Osteoblast (primary cell): ENCODE results near the gene CLEC17A. TPM values are rescaled to one million over a fixed set of nuclear protein-coding genes. Genes with fewer than 3 reads are reported as not detected.

Experiments used
- DNase-seq: peaks from one replicate; pipeline ENCODE4 v3.0.0; 2011; ENCODE audit warnings: low spot score, mixed read lengths; ENCODE audit not compliant: insufficient read length; ENCODE audit errors: missing footprints
- H2AFZ ChIP-seq: 2 replicates; pipeline ENCODE4 v1.6.0; 2011; ENCODE audit warnings: mild to moderate bottlenecking, low read length
- H3K27ac ChIP-seq: 2 replicates; pipeline ENCODE4 v1.5.1; 2011; ENCODE audit warnings: mild to moderate bottlenecking, low read depth, low read length, moderate library complexity
- H3K27me3 ChIP-seq: 2 replicates; pipeline ENCODE4 v1.6.0; 2012; ENCODE audit warnings: mild to moderate bottlenecking, control low read depth, inconsistent platforms, low read length, moderate library complexity; ENCODE audit not compliant: insufficient read depth
- H3K36me3 ChIP-seq: 2 replicates; pipeline ENCODE4 v1.5.1; 2011; ENCODE audit warnings: mild to moderate bottlenecking, low read length, control low read depth, moderate library complexity; ENCODE audit not compliant: insufficient read depth
- H3K4me1 ChIP-seq: 2 replicates; pipeline ENCODE4 v1.5.1; 2011; ENCODE audit warnings: mild to moderate bottlenecking, low read length, control low read depth, moderate library complexity; ENCODE audit not compliant: insufficient read depth
- H3K4me2 ChIP-seq: 2 replicates; pipeline ENCODE4 v1.6.0; 2011; ENCODE audit warnings: mild to moderate bottlenecking, low read length; ENCODE audit not compliant: insufficient read depth
- H3K4me3 ChIP-seq: fragments of 200-600 bp; sonication (generic); 3 replicates; pipeline ENCODE4 v1.5.1; 2012; ENCODE audit warnings: mild to moderate bottlenecking, low read length, inconsistent platforms; ENCODE audit not compliant: insufficient read depth
- H3K79me2 ChIP-seq: 2 replicates; pipeline ENCODE4 v1.6.0; 2012; ENCODE audit warnings: mild to moderate bottlenecking, low read length, control low read depth, inconsistent platforms; ENCODE audit not compliant: insufficient read depth
- H3K9me3 ChIP-seq: 2 replicates; pipeline ENCODE4 v1.5.1; 2011; ENCODE audit warnings: low read depth, low read length, control low read depth
- H4K20me1 ChIP-seq: 2 replicates; pipeline ENCODE4 v1.6.0; 2012; ENCODE audit warnings: mild to moderate bottlenecking, low read length, control low read depth; ENCODE audit not compliant: insufficient read depth
- total RNA-seq: library from RNA; depleted of rRNA; stranded (reverse); fragments of >200 nt; gene quantifications from 2 replicates; pipeline ENCODE4 v1.2.3, GENCODE V29; 2012
- TF ChIP-seq, protein P1 (sequence below): IDR thresholded peaks from 2 replicates; pipeline ENCODE4 v1.5.1; 2011; ENCODE audit warnings: mild to moderate bottlenecking, low read depth, low read length, moderate library complexity; ENCODE audit errors: extremely low read depth

Gene CLEC17A
- total RNA-seq, 1 donor, result under 0.01 TPM

DNA sequence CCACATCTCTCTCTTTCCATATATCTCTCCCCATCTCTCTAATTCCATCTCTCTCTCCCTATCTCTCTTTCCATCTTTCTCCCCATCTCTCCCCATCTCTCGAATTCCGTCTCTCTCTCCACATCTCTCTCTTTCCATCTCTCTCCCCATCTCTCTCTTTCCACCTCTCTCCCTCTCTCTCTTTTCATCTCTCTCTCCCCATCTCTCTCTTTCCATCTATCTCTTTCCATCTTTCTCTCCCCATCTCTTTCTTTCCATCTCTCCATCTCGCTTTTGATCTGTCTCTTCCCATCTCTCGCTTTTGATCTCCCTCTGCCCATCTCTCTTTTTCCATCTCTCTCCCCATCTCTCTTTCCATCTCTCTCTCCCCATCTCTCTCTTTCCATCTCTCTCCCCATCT is 66.1 kb downstream of the CLEC17A start:
- Histone ChIP-seq H3K4me3 (no peak overlapping the region), H3K27me3 (no peaks in the 10 kb centered on the region), H3K27ac (no peak overlapping the region), H4K20me1 (no peaks in the 10 kb centered on the region), H3K4me1 (no peaks in the 10 kb centered on the region), H3K79me2 (no peaks in the 10 kb centered on the region), H3K4me2 (no peak overlapping the region), H3K36me3 (no peaks in the 10 kb centered on the region), H2AFZ (no peak overlapping the region), H3K9me3 (no peaks in the 10 kb centered on the region)
- no peak for DNase-seq
- TF ChIP-seq, protein P1, sequence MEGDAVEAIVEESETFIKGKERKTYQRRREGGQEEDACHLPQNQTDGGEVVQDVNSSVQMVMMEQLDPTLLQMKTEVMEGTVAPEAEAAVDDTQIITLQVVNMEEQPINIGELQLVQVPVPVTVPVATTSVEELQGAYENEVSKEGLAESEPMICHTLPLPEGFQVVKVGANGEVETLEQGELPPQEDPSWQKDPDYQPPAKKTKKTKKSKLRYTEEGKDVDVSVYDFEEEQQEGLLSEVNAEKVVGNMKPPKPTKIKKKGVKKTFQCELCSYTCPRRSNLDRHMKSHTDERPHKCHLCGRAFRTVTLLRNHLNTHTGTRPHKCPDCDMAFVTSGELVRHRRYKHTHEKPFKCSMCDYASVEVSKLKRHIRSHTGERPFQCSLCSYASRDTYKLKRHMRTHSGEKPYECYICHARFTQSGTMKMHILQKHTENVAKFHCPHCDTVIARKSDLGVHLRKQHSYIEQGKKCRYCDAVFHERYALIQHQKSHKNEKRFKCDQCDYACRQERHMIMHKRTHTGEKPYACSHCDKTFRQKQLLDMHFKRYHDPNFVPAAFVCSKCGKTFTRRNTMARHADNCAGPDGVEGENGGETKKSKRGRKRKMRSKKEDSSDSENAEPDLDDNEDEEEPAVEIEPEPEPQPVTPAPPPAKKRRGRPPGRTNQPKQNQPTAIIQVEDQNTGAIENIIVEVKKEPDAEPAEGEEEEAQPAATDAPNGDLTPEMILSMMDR, result no peak

DNA sequence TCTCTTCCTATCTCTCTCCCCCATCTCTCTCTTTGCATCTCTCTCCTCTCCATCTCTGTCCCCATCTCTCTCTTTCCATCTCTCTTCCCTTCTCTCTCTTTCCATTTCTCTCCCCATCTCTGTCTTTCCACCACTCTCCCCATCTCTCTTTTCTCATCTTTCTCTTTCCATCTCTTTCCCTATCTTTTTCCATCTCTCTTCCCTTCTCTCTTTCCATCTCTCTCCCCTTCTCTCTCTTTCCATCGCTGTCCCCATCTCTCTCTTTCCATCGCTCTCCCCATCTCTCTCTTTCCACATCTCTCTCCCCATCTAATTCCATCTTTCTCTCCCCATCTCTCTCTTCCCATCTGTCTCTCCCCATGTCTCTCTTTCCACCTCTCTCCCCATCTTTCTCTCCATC is 67.3 kb downstream of the CLEC17A start:
- H3K4me3 ChIP-seq, result no peak overlapping the region
- H3K27ac ChIP-seq, result no peak overlapping the region
- H3K9me3 ChIP-seq, result no peaks in the 10 kb centered on the region
- DNase-seq, result no peak
- H3K4me2 ChIP-seq, result no peak overlapping the region
- TF ChIP-seq, protein P1, result no peak
- H3K27me3 ChIP-seq, result no peaks in the 10 kb centered on the region
- H3K4me1 ChIP-seq, result no peaks in the 10 kb centered on the region
- no peaks in the 10 kb centered on the region for H4K20me1 ChIP-seq
- no peak overlapping the region for H2AFZ ChIP-seq
- H3K36me3 ChIP-seq, result no peaks in the 10 kb centered on the region
- no peaks in the 10 kb centered on the region for H3K79me2 ChIP-seq

DNA sequence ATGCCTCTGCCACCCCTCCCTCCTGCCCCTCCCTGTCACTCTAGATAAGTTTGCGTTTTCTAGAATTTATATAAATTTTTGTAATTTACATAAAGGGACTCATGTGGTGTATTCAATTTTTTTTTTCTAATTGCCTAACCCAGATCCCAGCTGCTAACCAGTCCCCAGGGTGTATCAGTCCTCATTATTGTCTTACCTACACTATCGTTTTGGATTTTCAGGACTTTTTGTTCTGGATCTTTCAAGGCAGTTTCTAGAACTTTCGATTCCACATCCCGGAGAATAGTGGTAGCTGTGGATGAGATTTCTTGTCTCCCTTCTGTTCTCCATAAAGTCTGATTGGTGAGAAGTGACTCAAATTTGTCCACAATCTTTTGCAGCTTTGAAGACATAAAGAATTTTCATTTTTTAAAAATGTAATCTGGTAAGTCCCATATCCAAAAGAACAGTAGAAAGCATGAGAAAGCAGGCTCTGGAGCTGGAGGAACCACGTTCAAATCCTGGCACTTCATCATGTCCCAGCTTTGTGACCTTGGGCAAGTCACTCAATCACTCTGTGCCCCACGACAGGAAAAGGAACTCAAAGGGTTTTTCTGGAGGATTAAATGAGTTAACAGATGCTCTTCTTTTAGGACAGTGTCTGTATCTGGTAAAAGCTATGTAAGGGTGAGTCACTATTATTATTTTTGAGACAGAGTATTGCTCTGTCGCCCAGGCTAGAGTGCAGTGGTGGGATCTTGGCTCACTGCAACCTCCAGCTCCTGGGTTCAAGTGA is 72.1 kb downstream of the CLEC17A start:
- H3K27me3 ChIP-seq, result no peaks in the 10 kb centered on the region
- no peak overlapping the region for H3K4me2 ChIP-seq
- H3K9me3 ChIP-seq, result no peaks in the 10 kb centered on the region
- H3K36me3 ChIP-seq, result no peaks in the 10 kb centered on the region
- H3K4me3 ChIP-seq, result no peak overlapping the region
- no peak overlapping the region for H3K27ac ChIP-seq
- H3K4me1 ChIP-seq, result no peaks in the 10 kb centered on the region
- TF ChIP-seq, protein P1, result no peak
- H3K79me2 ChIP-seq, result no peaks in the 10 kb centered on the region
- DNase-seq, result no peak
- no peaks in the 10 kb centered on the region for H4K20me1 ChIP-seq
- no peak overlapping the region for H2AFZ ChIP-seq

DNA sequence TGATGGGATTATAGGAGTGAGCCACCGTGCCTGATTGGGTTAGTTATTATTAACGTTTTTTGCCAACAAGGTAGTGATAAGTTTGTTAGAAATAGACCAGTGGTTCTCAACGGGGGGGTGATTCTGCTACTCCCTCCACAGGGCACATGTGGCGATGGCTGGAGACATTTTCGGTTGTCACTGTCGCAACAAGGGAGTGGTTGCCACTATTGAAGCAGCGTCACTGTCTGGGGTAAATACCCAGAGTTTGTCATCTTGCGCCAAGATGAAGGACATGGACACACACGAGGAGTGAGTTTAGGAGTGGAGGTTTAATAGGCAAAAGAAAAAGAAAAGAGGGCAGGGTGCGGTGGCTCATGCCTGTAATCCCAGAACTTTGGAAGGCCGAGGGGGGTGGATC is 72.8 kb downstream of the CLEC17A start:
- H3K4me1 ChIP-seq, result no peaks in the 10 kb centered on the region
- no peak overlapping the region for H3K4me3 ChIP-seq
- no peaks in the 10 kb centered on the region for H3K79me2 ChIP-seq
- H3K27ac ChIP-seq, result no peak overlapping the region
- TF ChIP-seq, protein P1, result no peak
- no peak overlapping the region for H2AFZ ChIP-seq
- no peaks in the 10 kb centered on the region for H3K36me3 ChIP-seq
- no peak for DNase-seq
- no peak overlapping the region for H3K4me2 ChIP-seq
- no peaks in the 10 kb centered on the region for H3K27me3 ChIP-seq
- no peaks in the 10 kb centered on the region for H3K9me3 ChIP-seq
- H4K20me1 ChIP-seq, result no peaks in the 10 kb centered on the region
